SU-DHL-6 (cell line): ENCODE results near the gene PTPRJ.

ENCODE experiments used
- H2AFZ ChIP-seq: fragments of 200-600 bp; sonication (generic); 2 replicates; pipeline ENCODE4 v1.6.1; 2014; ENCODE audit warnings: low read depth, mild to moderate bottlenecking, moderate library complexity, mixed read lengths, antibody characterized with exemption, low read length; ENCODE audit not compliant: severe bottlenecking
- H3F3A ChIP-seq: fragments of 200-600 bp; shearing (Covaris generic); 2 replicates; pipeline ENCODE4 v1.6.0; 2016; ENCODE audit warnings: antibody characterized with exemption, mild to moderate bottlenecking; ENCODE audit not compliant: insufficient read depth
- H3K27ac ChIP-seq: fragments of 200-600 bp; sonication (generic); 2 replicates; pipeline ENCODE4 v1.5.1; 2016; ENCODE audit warnings: low read depth, mild to moderate bottlenecking, low read length, moderate library complexity, mixed read lengths
- H3K27me3 ChIP-seq: fragments of 200-600 bp; sonication (generic), shearing (Covaris generic); 2 replicates; pipeline ENCODE4 v1.6.0; 2014; ENCODE audit warnings: mild to moderate bottlenecking, low read length
- H3K36me3 ChIP-seq: fragments of 200-600 bp; sonication (generic); 2 replicates; pipeline ENCODE4 v1.6.1; 2014; ENCODE audit warnings: mild to moderate bottlenecking, low read length, mixed read lengths
- H3K4me2 ChIP-seq: fragments of 300-600, 200-600 bp; shearing (Covaris generic), sonication (generic); 2 replicates; pipeline ENCODE4 v1.6.0; 2014; ENCODE audit warnings: low read length, low read depth, mild to moderate bottlenecking; ENCODE audit not compliant: poor library complexity, severe bottlenecking
- H3K4me3 ChIP-seq: fragments of 200-600 bp; sonication (generic); 2 replicates; pipeline ENCODE4 v1.5.1; 2014; ENCODE audit warnings: antibody characterized with exemption, low read length, mild to moderate bottlenecking, mixed read lengths; ENCODE audit not compliant: insufficient read depth, poor library complexity, severe bottlenecking
- H3K79me2 ChIP-seq: fragments of 200-600 bp; sonication (generic); 2 replicates; pipeline ENCODE4 v1.6.1; 2014; ENCODE audit warnings: mild to moderate bottlenecking, low read length, moderate library complexity; ENCODE audit not compliant: insufficient read depth
- H3K9ac ChIP-seq: fragments of 200-600 bp; sonication (generic); 2 replicates; pipeline ENCODE4 v1.7.0; 2014; ENCODE audit warnings: mild to moderate bottlenecking, low read length
- H3K9me2 ChIP-seq: fragments of 200-600 bp; sonication (generic); replicated peaks from 2 replicates; pipeline ENCODE4 v1.6.1; 2014; ENCODE audit warnings: low read length; ENCODE audit not compliant: insufficient read depth
- H3K9me3 ChIP-seq: fragments of 200-600 bp; sonication (generic); 2 replicates; pipeline ENCODE4 v1.6.1; 2014; ENCODE audit warnings: low read length, mixed read lengths; ENCODE audit not compliant: insufficient read depth
- H4K20me1 ChIP-seq: fragments of 200-600 bp; sonication (generic); 2 replicates; pipeline ENCODE4 v1.6.1; 2014; ENCODE audit warnings: low read depth, mild to moderate bottlenecking, antibody characterized with exemption, low read length, moderate library complexity, mixed read lengths
- CTCF ChIP-seq: fragments of 200-600 bp; sonication (generic); IDR thresholded peaks from one replicate; pipeline ENCODE4 v1.5.1; 2017; ENCODE audit warnings: antibody characterized with exemption, mild to moderate bottlenecking, low read length, moderate library complexity; ENCODE audit not compliant: insufficient read depth, poor library complexity, severe bottlenecking
- EZH2phosphoT487 ChIP-seq: fragments of 200-600 bp; sonication (generic), shearing (Covaris generic); conservative IDR thresholded peaks from 2 replicates; pipeline ENCODE4 v1.6.1; 2018; ENCODE audit warnings: mild to moderate bottlenecking, antibody characterized with exemption, low read length, moderate library complexity, mixed read lengths

PTPRJ gene

GRCh38 chr11:48045536-48045935 lies 65.2 kb downstream of the PTPRJ start:
- no peak overlapping the region for H3K9ac ChIP-seq
- no peaks in the 10 kb centered on the region for H4K20me1 ChIP-seq
- H3K27ac ChIP-seq = no peak overlapping the region
- no peaks in the 10 kb centered on the region for H3K27me3 ChIP-seq
- H3K79me2 ChIP-seq = no peaks in the 10 kb centered on the region
- H3F3A ChIP-seq = 0 out of 2 replicates have a peak, but pooled peaks cover 3% of the 10 kb centered on the region
- no peak for TF ChIP-seq CTCF
- no peak for TF ChIP-seq EZH2phosphoT487
- H2AFZ ChIP-seq = no peak overlapping the region
- no peak overlapping the region for H3K4me2 ChIP-seq
- H3K4me3 ChIP-seq = no peak overlapping the region
- no peaks in the 10 kb centered on the region for H3K36me3 ChIP-seq
- no peaks in the 10 kb centered on the region for H3K9me3 ChIP-seq
- H3K9me2 ChIP-seq = no peaks in the 10 kb centered on the region

GRCh38 chr11:48047616-48048015 lies 67.3 kb downstream of the PTPRJ start:
- H3K27ac ChIP-seq = no peak overlapping the region
- no peaks in the 10 kb centered on the region for H3K36me3 ChIP-seq
- no peaks in the 10 kb centered on the region for H3K9me3 ChIP-seq
- no peak overlapping the region for H3K9ac ChIP-seq
- no peaks in the 10 kb centered on the region for H3K27me3 ChIP-seq
- H3F3A ChIP-seq = 0 out of 2 replicates have a peak, but pooled peaks cover 3% of the 10 kb centered on the region
- no peaks in the 10 kb centered on the region for H3K9me2 ChIP-seq
- no peaks in the 10 kb centered on the region for H3K79me2 ChIP-seq
- TF ChIP-seq EZH2phosphoT487 = no peak
- TF ChIP-seq CTCF = no peak
- H4K20me1 ChIP-seq = no peaks in the 10 kb centered on the region
- no peak overlapping the region for H3K4me3 ChIP-seq
- no peak overlapping the region for H2AFZ ChIP-seq
- H3K4me2 ChIP-seq = no peak overlapping the region

- Histone ChIP-seq H2AFZ (no peak overlapping the region), H3K36me3 (no peaks in the 10 kb centered on the region), H3K27me3 (no peaks in the 10 kb centered on the region), H3K4me3 (no peak overlapping the region), H3K9ac (no peak overlapping the region), H3K79me2 (no peaks in the 10 kb centered on the region), H3K4me2 (no peak overlapping the region), H4K20me1 (no peaks in the 10 kb centered on the region), H3K9me3 (no peaks in the 10 kb centered on the region), H3K27ac (no peak overlapping the region), H3F3A (no peaks in the 10 kb centered on the region), H3K9me2 (no peaks in the 10 kb centered on the region)
- TF ChIP-seq CTCF (no peak), EZH2phosphoT487 (no peak)
Measured at GRCh38 chr11:48049036-48049435, 68.7 kb downstream of the PTPRJ start.

GRCh38 chr11:48050304-48050703 lies 69.9 kb downstream of the PTPRJ start:
- Histone ChIP-seq H3K27me3 (no peaks in the 10 kb centered on the region), H3K27ac (no peak overlapping the region), H3K4me3 (no peak overlapping the region), H4K20me1 (no peaks in the 10 kb centered on the region), H3K36me3 (no peaks in the 10 kb centered on the region), H3K4me2 (no peak overlapping the region), H3K79me2 (no peaks in the 10 kb centered on the region), H3K9ac (no peak overlapping the region), H3K9me3 (no peaks in the 10 kb centered on the region), H2AFZ (no peak overlapping the region), H3K9me2 (no peaks in the 10 kb centered on the region), H3F3A (no peaks in the 10 kb centered on the region)
- TF ChIP-seq CTCF (no peak), EZH2phosphoT487 (no peak)
